IMR-90 (cell line): ENCODE data around the gene RCE1. TPM values are rescaled to one million over a fixed set of nuclear protein-coding genes. Genes with fewer than 3 reads are reported as not detected.
A peak's percentile ranks its signal among the peaks of the same experiment; 100 is the strongest.

Experiments
- ATAC-seq: fragments of 200-7000 bp; cut with Tn5 transposase; 2 replicates; pipeline ENCODE4 v1.9.1; 2020; ENCODE audit warnings: low read depth, mild to moderate bottlenecking, moderate library complexity
- BruUV-seq: library from RNA; stranded (reverse); fragments of 400-500 nt; replicated peaks from 2 replicates; lab custom pipeline; 2021; lab: Mats Ljungman, UMichigan
- CTCF ChIA-PET: fragments of 300-600 bp; formaldehyde crosslinking; extraction: SDS; loops from one replicate; lab custom pipeline; 2021; ENCODE audit warnings: antibody characterized with exemption; lab: Yijun Ruan, JAX
- POLR2A ChIA-PET: fragments of 300-600 bp; sonication (Branson Sonifier 250); formaldehyde crosslinking; loops from one replicate; lab custom pipeline; 2022; ENCODE audit warnings: antibody characterized with exemption; ENCODE audit not compliant: unreplicated experiment; lab: Charles Lee
- DNase-seq: peaks from one replicate; pipeline ENCODE4 v3.0.0; 2013
- H2AFZ ChIP-seq: replicated peaks from 2 replicates; pipeline ENCODE3; 2013; ENCODE audit warnings: low read length, mild to moderate bottlenecking; ENCODE audit not compliant: poor library complexity
- H2AK5ac ChIP-seq: 2 replicates; pipeline ENCODE4 v1.6.1; 2013; ENCODE audit warnings: low read depth, low read length, inconsistent platforms
- H2AK9ac ChIP-seq: replicated peaks from 2 replicates; pipeline ENCODE3; 2013; ENCODE audit warnings: mild to moderate bottlenecking, low read depth, low read length, moderate library complexity; ENCODE audit not compliant: poor library complexity
- H2BK120ac ChIP-seq: 2 replicates; pipeline ENCODE4 v1.6.1; 2013; ENCODE audit warnings: low read depth, low read length, inconsistent platforms
- H2BK15ac ChIP-seq: 3 replicates; pipeline ENCODE4 v1.6.1; 2013; ENCODE audit warnings: low read depth, low read length, inconsistent platforms
- H2BK20ac ChIP-seq: 2 replicates; pipeline ENCODE4 v1.6.1; 2013; ENCODE audit warnings: low read depth, mild to moderate bottlenecking, inconsistent platforms, low read length, moderate library complexity
- H2BK5ac ChIP-seq: 2 replicates; pipeline ENCODE4 v1.6.1; 2013; ENCODE audit warnings: mild to moderate bottlenecking, low read depth, low read length, inconsistent platforms; ENCODE audit not compliant: poor library complexity, severe bottlenecking
- H3K14ac ChIP-seq: replicated peaks from 2 replicates; pipeline ENCODE4 v1.6.1; 2013; ENCODE audit warnings: low read depth, low read length, inconsistent platforms
- H3K18ac ChIP-seq: 2 replicates; pipeline ENCODE4 v1.6.1; 2013; ENCODE audit warnings: low read depth, low read length, control low read depth
- H3K23ac ChIP-seq: 2 replicates; pipeline ENCODE4 v1.6.1; 2013; ENCODE audit warnings: low read depth, low read length, inconsistent platforms
- H3K27ac ChIP-seq: 2 replicates; pipeline ENCODE4 v1.5.1; 2013; ENCODE audit warnings: mild to moderate bottlenecking, control low read depth, low read length; ENCODE audit not compliant: insufficient read depth
- H3K27me3 ChIP-seq: 2 replicates; pipeline ENCODE4 v1.6.1; 2013; ENCODE audit warnings: low read length; ENCODE audit not compliant: control insufficient read depth, insufficient read depth
- H3K36me3 ChIP-seq: 2 replicates; pipeline ENCODE4 v1.6.1; 2013; ENCODE audit warnings: low read length, mixed read lengths; ENCODE audit not compliant: control insufficient read depth, insufficient read depth
- H3K4ac ChIP-seq: 2 replicates; pipeline ENCODE4 v1.6.1; 2013; ENCODE audit warnings: low read depth, low read length, inconsistent platforms
- H3K4me1 ChIP-seq: 2 replicates; pipeline ENCODE4 v1.6.1; 2013; ENCODE audit warnings: low read length, mixed read lengths; ENCODE audit not compliant: control insufficient read depth, insufficient read depth
- H3K4me2 ChIP-seq: 2 replicates; pipeline ENCODE4 v1.6.1; 2013; ENCODE audit warnings: low read depth, mild to moderate bottlenecking, control low read depth, low read length, moderate library complexity
- H3K4me3 ChIP-seq: 2 replicates; pipeline ENCODE4 v1.5.1; 2013; ENCODE audit warnings: low read depth, mild to moderate bottlenecking, control low read depth, low read length, moderate library complexity; ENCODE audit not compliant: insufficient read depth
- H3K56ac ChIP-seq: 2 replicates; pipeline ENCODE4 v1.6.1; 2013; ENCODE audit warnings: low read length, inconsistent platforms; ENCODE audit not compliant: insufficient read depth; ENCODE audit errors: extremely low read depth
- H3K79me1 ChIP-seq, 2 experiments: 2 replicates each; pipeline ENCODE4 v1.6.1; 2013; ENCODE audit warnings: low read length in 2 of 2, inconsistent platforms in 1 of 2, low read depth in 1 of 2
- H3K9ac ChIP-seq: 2 replicates; pipeline ENCODE4 v1.6.1; 2013; ENCODE audit warnings: low read depth, low read length, control low read depth
- H3K9me1 ChIP-seq: 2 replicates; pipeline ENCODE4 v1.6.1; 2013; ENCODE audit warnings: low read length, inconsistent platforms; ENCODE audit not compliant: insufficient read depth
- H3K9me3 ChIP-seq: 2 replicates; pipeline ENCODE4 v1.6.1; 2013; ENCODE audit warnings: low read length; ENCODE audit not compliant: control insufficient read depth, insufficient read depth
- H4K20me1 ChIP-seq: 2 replicates; pipeline ENCODE4 v1.6.1; 2013; ENCODE audit warnings: low read length, inconsistent platforms; ENCODE audit not compliant: insufficient read depth
- H4K5ac ChIP-seq: 2 replicates; pipeline ENCODE4 v1.6.1; 2013; ENCODE audit warnings: mild to moderate bottlenecking, low read depth, low read length, control low read depth
- H4K8ac ChIP-seq, 2 experiments: 2 replicates each; pipeline ENCODE4 v1.6.1; 2013; ENCODE audit warnings: low read depth in 2 of 2, low read length in 2 of 2, control low read depth in 1 of 2, inconsistent platforms in 1 of 2
- H4K91ac ChIP-seq: 2 replicates; pipeline ENCODE4 v1.6.1; 2013; ENCODE audit warnings: low read depth, low read length, inconsistent platforms; ENCODE audit not compliant: insufficient read depth
- BHLHE40 ChIP-seq: fragments of 150-350 bp; IDR thresholded peaks from 2 replicates; pipeline ENCODE4 v1.6.1; 2016; ENCODE audit warnings: mild to moderate bottlenecking, low read depth, low read length
- CEBPB ChIP-seq: IDR thresholded peaks from 2 replicates; pipeline ENCODE4 v1.6.1; 2012; ENCODE audit warnings: low read depth, low read length, improper control_type of control experiment
- CHD1 ChIP-seq: IDR thresholded peaks from 2 replicates; pipeline ENCODE4 v1.6.1; 2012; ENCODE audit warnings: low read depth, low read length, improper control_type of control experiment
- CTCF ChIP-seq: conservative IDR thresholded peaks from 2 replicates; pipeline ENCODE4 v1.5.1; 2012; ENCODE audit warnings: mild to moderate bottlenecking, low read depth, low read length, improper control_type of control experiment
- ELK1 ChIP-seq: fragments of 150-350 bp; IDR thresholded peaks from 2 replicates; pipeline ENCODE4 v1.6.1; 2016; ENCODE audit warnings: low read depth, mild to moderate bottlenecking, low read length, moderate library complexity, borderline replicate concordance
- FOS ChIP-seq: fragments of 150-350 bp; IDR thresholded peaks from 2 replicates; pipeline ENCODE4 v1.6.1; 2016; ENCODE audit warnings: low read depth, low read length
- MAFK ChIP-seq: IDR thresholded peaks from 2 replicates; pipeline ENCODE4 v1.6.1; 2012; ENCODE audit warnings: low read depth, low read length, improper control_type of control experiment
- MAZ ChIP-seq: IDR thresholded peaks from 2 replicates; pipeline ENCODE4 v1.6.1; 2012; ENCODE audit warnings: low read depth, mild to moderate bottlenecking, low read length, improper control_type of control experiment, moderate library complexity, borderline replicate concordance
- MXI1 ChIP-seq: IDR thresholded peaks from 2 replicates; pipeline ENCODE4 v1.6.1; 2012; ENCODE audit warnings: low read depth, mild to moderate bottlenecking, low read length, moderate library complexity, borderline replicate concordance
- NFE2L2 ChIP-seq: fragments of 150-350 bp; IDR thresholded peaks from 2 replicates; pipeline ENCODE4 v1.6.1; 2016; ENCODE audit warnings: low read depth, mild to moderate bottlenecking, low read length
- POLR2A ChIP-seq: IDR thresholded peaks from 2 replicates; pipeline ENCODE4 v1.6.1; 2012; ENCODE audit warnings: mild to moderate bottlenecking, low read depth, low read length
- RAD21 ChIP-seq: IDR thresholded peaks from 2 replicates; pipeline ENCODE4 v1.6.1; 2012; ENCODE audit warnings: low read length, improper control_type of control experiment
- RCOR1 ChIP-seq: IDR thresholded peaks from 2 replicates; pipeline ENCODE4 v1.6.1; 2012; ENCODE audit warnings: mild to moderate bottlenecking, low read length, improper control_type of control experiment; ENCODE audit not compliant: insufficient replicate concordance
- RFX5 ChIP-seq: IDR thresholded peaks from 2 replicates; pipeline ENCODE4 v1.8.0; 2012; ENCODE audit warnings: low read depth, mild to moderate bottlenecking, low read length, moderate library complexity
- SMC3 ChIP-seq: fragments of 150-350 bp; IDR thresholded peaks from 2 replicates; pipeline ENCODE4 v1.6.1; 2016; ENCODE audit warnings: low read depth, mild to moderate bottlenecking, antibody characterized with exemption, low read length, moderate library complexity
- USF2 ChIP-seq: fragments of 150-350 bp; IDR thresholded peaks from 2 replicates; pipeline ENCODE4 v1.6.1; 2017; ENCODE audit warnings: mild to moderate bottlenecking, antibody characterized with exemption, low read length, low read depth
- WGBS, 2 experiments: methylation state at CpG; one replicate each; pipeline versions ENCODE4 v1.1.5 to v1.1.7; 2013; ENCODE audit warnings: missing lambda C conversion rate in 2 of 2; ENCODE audit not compliant: insufficient read length in 1 of 2; ENCODE audit errors: extremely low coverage in 2 of 2; 5-methylcytosine and 5-hydroxymethylcytosine counted together
- dilution Hi-C: fragments of 300-500 bp; cut with HindIII; formaldehyde crosslinking; loops from one replicate; pipeline ENCODE4 v1.14.3; 2018; ENCODE audit warnings: low sequenced_read_pairs; ENCODE audit not compliant: unreplicated experiment
- in situ Hi-C: fragments of 300-500 bp; cut with MboI; formaldehyde crosslinking; loops from 3 replicates; pipeline ENCODE4 v1.14.3; 2019; ENCODE audit warnings: low sequenced_read_pairs, inconsistent platforms, mixed read lengths
- intact Hi-C: fragments of 100-400 bp; cut with micrococcal nuclease; formaldehyde crosslinking; loops from 2 replicates; pipeline ENCODE4 v1.10.0; 2022
- polyA plus RNA-seq, 3 experiments: library from polyadenylated mRNA; depleted of rRNA; stranded (reverse); fragments of >200 nt; gene quantifications; 2 replicates each; pipeline ENCODE4 v1.2.3, GENCODE V29; 2012; ENCODE audit warnings: low replicate concordance in 1 of 3
- total RNA-seq: library from RNA; depleted of rRNA; stranded (reverse); fragments of >200 nt; gene quantifications from 2 replicates; pipeline ENCODE4 v1.2.3, GENCODE V29; 2012

RCE1 gene
- total and polyA plus RNA-seq, 2 of the 4 experiments (the other 2 are of a cell fraction), result 6.6 to 19.4 TPM

GRCh38 chr11:66892911-66893310 is 49.7 kb downstream of the RCE1 start:
- Histone ChIP-seq H2AK9ac (peak overlapping the region; percentile 12), H2BK15ac (peak overlapping the region; percentile 57; the same call in 2 of the 3 replicates), H4K20me1 (no peaks in the 10 kb centered on the region), H3K9ac (no peak overlapping the region), H3K4ac (peak overlapping the region; percentile 49), H3K4me3 (no peak overlapping the region), H4K91ac (peak overlapping the region; percentile 60), H3K27me3 (no peaks in the 10 kb centered on the region), H2BK20ac (peak overlapping the region; percentile 57), H2AK5ac (peak overlapping the region; percentile 71; the same call in 1 of the 2 replicates), H3K9me1 (peaks cover 2% of the 10 kb centered on the region; the same call in 1 of the 2 replicates), H3K18ac (peak overlapping the region; percentile 36; the same call in 1 of the 2 replicates), H2AFZ (no peak overlapping the region), H4K8ac (peak overlapping the region; percentile 23 to 48; a peak in 3 of 4 replicates), H3K9me3 (no peaks in the 10 kb centered on the region), H3K79me1 (peaks cover 4 to 5% of the 10 kb centered on the region in 2 experiments; a peak in 2 of 4 replicates), H3K4me1 (peaks cover 10% of the 10 kb centered on the region), H3K27ac (peak overlapping the region; percentile 33), H2BK120ac (peak overlapping the region; percentile 52), H3K23ac (peak overlapping the region; percentile 13; the same call in 1 of the 2 replicates), H3K14ac (peak overlapping the region; percentile 66; the same call in 1 of the 2 replicates), H3K4me2 (no peak overlapping the region), H3K36me3 (peaks cover 2% of the 10 kb centered on the region; the same call in 1 of the 2 replicates), H2BK5ac (peak overlapping the region; percentile 40), H4K5ac (peak overlapping the region; percentile 2; the same call in 1 of the 2 replicates), H3K56ac (no peak overlapping the region)
- dilution Hi-C loops (no loop called here), intact Hi-C loops (no loop called here), in situ Hi-C loops (no loop called here)
- peak; percentile 58 for DNase-seq
- BruUV-seq, result no TSS peak
- POLR2A ChIA-PET, result no interaction called here
- 20% methylated on average over 1 of the region's 6 CpGs; no CpG with 5 or more reads in 1 of the 2 experiments for WGBS, 2 experiments
- CTCF ChIA-PET, result no interaction called here
- TF ChIP-seq BHLHE40 (no peak), MAZ (no peak), POLR2A (no peak), RAD21 (no peak), MXI1 (no peak), ELK1 (no peak), RCOR1 (no peak), CHD1 (no peak), CEBPB (no peak), FOS (no peak), RFX5 (no peak), NFE2L2 (no peak), SMC3 (no peak), CTCF (no peak), MAFK (no peak), USF2 (no peak)
- ATAC-seq, result peak; percentile 15
